SH-SY5Y (cell line): ENCODE results near the gene SVEP1.
A peak's percentile ranks its signal among the peaks of the same experiment; 100 is the strongest.

ENCODE experiments used
- GATA2 ChIP-seq: IDR thresholded peaks from 2 replicates; pipeline ENCODE4 v1.6.1; 2011; ENCODE audit warnings: mild to moderate bottlenecking, low read depth, low read length
- GATA3 ChIP-seq: IDR thresholded peaks from 2 replicates; pipeline ENCODE4 v1.6.1; 2011; ENCODE audit warnings: low read depth, mild to moderate bottlenecking, low read length, moderate library complexity

Gene SVEP1

DNA sequence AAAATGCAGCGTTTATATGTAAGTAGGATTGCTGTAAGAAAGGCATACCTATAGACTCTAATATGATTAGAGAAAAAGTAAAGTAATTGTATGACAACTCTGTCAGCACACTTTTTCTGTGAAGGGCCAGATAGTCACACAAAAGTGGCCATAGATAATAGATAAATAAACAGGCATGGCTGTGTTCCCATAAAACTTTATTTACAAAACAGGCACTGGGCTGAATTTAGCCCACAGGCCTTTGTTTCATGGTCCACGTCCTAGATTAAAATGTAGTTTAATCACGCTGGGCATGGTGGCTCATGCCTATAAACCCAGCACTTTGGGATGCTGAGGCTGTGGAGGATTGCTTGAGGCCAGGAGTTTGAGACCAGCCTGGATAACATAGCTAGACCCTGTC is 233.2 kb downstream of the SVEP1 start:
- TF ChIP-seq GATA3 (no peak), GATA2 (no peak)

GRCh38 chr9:110344821-110345220 is 234.7 kb downstream of the SVEP1 start:
- TF ChIP-seq GATA2 (no peak), GATA3 (no peak)

GRCh38 chr9:110343551-110343950 is 236.0 kb downstream of the SVEP1 start:
- TF ChIP-seq GATA2 (peak; percentile 81), GATA3 (peak; percentile 77)

DNA sequence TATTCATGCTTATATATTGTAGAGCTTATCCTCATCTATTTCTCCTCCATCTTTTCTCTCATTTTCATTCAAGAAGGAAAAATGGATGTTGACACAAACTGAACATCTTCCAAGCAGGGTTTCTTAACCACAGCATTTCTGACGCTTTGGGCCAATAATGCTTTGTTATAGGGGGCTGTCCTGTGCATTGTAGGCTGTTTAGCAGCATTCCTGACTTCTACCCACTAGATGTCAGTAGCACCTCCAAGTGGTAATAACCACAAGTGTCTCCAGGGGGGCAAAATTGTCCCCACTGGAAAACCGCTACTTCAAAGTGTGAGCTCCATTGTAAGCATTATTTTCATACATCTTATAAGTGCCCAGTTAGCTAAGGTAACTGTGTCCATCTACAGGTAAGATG is 239.2 kb downstream of the SVEP1 start:
- TF ChIP-seq GATA3 = no peak
- no peak for TF ChIP-seq GATA2

- TF ChIP-seq GATA3 = no peak
- no peak for TF ChIP-seq GATA2
These were observed 241.4 kb downstream of the SVEP1 start for GRCh38 chr9:110338143-110338542.

DNA sequence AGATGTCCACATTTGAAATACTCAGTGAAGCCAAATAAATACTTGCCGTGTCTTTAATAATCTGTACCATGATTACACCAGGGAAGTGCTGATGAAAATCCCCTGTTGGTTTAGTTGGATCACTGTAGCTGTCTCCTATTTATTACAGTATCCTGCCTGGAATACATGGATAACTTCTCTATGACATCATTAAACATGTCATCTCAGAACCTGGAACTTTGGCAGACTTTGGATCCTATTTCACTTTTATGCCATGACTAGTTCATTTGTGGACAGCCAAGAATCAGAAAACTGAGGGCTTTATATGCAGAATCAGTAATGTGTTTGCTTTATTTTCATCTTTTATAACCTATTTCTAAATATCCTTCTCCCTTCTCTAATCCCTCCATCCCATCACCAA is 241.8 kb downstream of the SVEP1 start, which contains the start of gene TXNDC8:
Gene TXNDC8 (minus strand): TSS at position 137 of the 400 bp plus-strand sequence.
- TF ChIP-seq GATA3 (no peak), GATA2 (no peak)

DNA sequence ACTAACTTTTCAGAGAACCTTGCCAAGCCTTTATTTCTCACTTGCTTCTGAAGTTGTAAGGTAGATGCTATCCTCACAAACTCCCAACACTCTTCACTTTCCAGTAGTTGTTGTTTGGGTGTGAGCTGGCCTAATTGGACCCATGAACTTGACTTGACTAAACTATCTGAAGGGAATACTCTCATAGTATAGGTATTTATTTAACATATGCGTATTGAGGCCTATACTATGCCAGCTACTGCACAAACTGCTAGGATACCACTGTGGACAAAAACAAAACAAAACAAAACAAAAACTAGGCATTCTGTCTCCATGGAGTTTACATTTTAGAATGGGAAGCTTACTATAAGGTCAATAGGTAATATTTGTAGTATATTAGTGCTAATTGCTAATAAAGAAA is 243.2 kb downstream of the SVEP1 start:
- no peak for TF ChIP-seq GATA3
- no peak for TF ChIP-seq GATA2

DNA sequence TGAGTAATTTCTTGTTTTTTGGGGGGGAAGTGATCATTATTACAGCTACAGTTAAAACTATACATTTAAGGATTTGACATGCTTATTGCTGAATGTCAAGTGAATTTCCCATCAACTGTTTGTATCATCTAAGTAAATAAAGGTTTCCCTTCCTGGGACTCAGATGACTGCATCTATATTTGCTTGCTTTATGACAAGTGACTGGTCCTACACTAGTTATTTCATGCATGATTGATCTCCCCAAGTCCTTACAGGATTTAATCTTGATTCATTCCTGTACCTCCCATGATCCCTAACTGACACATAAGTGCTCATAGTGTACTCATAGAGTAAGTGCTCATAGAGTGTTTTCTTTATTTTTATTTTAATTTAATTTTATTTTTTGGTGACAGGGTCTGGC is 244.7 kb downstream of the SVEP1 start:
- TF ChIP-seq GATA2 = no peak
- TF ChIP-seq GATA3 = no peak

- TF ChIP-seq GATA3 = no peak
- no peak for TF ChIP-seq GATA2
These were observed 245.4 kb downstream of the SVEP1 start for GRCh38 chr9:110334183-110334582.

GRCh38 chr9:110332766-110333165 is 246.8 kb downstream of the SVEP1 start:
- TF ChIP-seq GATA3 (no peak), GATA2 (no peak)

DNA sequence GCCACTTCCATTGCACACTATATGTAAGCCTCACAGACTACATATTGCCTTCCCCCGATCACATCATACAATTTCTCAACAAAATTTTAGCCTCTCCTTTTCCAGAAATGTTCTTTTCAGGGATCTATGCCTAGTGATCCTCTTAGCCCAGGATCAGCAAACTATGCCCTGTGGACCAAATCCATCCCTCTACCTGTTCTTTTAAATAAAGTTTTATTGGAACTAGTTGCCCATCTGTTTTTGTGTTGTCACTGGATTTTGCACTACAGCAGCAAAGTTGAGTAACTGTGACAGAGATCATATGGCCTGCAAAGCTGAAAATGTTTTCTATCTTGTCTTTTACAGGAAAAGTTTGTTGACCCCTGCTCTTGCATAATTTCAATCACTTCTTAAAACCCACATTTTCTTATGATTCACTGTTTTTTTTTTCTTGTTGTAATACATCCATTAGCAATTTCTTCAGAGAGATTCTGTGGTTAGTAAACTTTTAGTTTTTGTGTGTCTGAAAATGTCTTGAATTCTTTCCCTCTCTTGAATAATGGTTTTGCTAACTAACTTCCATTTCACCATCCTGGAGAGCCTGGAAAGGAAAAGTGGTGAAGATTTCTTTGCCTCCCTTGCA is 248.9 kb downstream of the SVEP1 start:
- no peak for TF ChIP-seq GATA3
- no peak for TF ChIP-seq GATA2

DNA sequence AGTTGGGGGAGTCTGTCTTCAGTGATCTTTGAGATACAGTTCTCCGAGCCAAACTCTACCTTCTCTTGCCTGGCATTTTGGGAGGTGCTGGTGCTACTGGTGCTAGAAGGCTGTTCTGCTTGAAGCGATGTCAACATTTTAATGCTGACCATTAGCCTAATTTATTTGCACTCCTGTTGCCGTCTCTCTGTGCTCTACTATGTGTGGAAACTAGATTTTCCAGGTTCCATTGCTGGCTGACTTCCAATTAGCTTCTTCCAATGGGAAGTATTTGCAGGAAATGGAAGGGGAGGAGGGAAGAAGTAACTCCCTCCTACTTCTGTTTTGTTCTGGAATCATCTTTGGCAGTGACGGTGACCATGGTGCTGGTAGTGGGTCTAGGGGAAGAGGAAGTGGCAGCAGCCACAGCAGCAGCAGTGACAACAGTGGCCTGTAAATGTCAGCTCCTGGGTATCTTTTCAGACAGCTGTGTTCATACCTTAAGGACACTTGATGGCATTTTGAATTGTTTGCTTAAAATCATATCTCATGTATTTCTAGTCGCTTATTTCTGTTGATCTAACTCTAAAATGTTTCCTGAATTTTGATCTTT is 249.8 kb downstream of the SVEP1 start:
- no peak for TF ChIP-seq GATA2
- no peak for TF ChIP-seq GATA3

DNA sequence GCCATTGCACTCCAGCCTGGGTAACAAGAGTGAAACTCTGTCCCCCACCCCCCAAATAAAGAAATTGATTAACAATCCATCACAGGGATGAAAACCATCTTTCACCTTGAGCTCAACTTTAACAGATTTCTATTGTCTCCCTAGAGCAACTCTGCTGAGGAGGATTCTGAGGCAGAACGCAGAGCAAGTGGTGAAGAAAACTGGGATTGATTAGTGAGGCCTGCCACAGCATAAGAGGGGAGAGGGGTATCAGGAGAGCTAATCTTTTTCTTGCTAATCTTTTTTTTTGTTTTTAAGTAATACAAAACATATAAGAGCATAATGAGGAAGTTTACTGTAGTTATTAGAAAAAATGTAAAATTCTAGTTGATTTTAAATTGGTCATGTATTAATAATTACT is 250.8 kb downstream of the SVEP1 start:
- TF ChIP-seq GATA2 = no peak

DNA sequence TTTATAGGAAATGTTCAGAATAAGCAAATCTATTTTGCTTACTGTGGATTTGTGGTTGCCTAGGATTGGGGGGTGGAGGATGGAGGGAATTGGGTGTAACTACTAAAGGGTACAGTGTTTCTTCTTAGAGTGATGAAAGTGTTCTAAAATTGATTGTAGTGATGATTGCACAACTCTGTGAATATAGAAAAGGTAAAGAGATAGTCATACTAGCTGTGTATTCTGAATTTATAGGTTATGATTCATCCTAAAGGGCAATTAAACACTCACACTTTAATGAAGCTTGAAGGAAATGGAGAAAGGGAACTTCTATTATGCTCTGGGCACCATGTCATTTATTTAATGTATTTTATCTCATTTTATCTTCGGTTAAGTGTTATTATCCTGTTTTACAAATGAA is 251.8 kb downstream of the SVEP1 start:
- TF ChIP-seq GATA2 = no peak
- TF ChIP-seq GATA3 = no peak

DNA sequence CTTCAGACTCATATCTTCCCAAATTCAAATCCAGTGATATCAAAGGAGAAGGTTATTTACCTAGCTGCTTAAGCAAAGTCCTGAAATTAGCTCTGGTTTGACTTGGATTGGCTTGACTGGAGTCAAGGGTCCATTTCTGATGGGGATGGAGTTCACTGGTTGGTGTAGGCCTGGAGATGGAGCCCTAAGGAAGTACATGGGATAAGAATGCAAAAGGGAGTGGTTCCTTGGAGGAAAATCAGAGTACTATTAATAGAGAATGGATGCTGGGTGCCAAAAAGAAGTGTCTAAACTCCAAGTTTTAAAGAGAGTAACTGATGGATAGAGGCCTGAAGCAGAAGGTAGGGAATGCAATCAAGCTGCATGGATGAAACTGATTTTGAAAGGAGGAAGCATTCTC is 255.7 kb downstream of the SVEP1 start:
- TF ChIP-seq GATA3 (no peak), GATA2 (no peak)
